ENCODE measurements around the gene SLC15A4.

SLC15A4 gene

DNA sequence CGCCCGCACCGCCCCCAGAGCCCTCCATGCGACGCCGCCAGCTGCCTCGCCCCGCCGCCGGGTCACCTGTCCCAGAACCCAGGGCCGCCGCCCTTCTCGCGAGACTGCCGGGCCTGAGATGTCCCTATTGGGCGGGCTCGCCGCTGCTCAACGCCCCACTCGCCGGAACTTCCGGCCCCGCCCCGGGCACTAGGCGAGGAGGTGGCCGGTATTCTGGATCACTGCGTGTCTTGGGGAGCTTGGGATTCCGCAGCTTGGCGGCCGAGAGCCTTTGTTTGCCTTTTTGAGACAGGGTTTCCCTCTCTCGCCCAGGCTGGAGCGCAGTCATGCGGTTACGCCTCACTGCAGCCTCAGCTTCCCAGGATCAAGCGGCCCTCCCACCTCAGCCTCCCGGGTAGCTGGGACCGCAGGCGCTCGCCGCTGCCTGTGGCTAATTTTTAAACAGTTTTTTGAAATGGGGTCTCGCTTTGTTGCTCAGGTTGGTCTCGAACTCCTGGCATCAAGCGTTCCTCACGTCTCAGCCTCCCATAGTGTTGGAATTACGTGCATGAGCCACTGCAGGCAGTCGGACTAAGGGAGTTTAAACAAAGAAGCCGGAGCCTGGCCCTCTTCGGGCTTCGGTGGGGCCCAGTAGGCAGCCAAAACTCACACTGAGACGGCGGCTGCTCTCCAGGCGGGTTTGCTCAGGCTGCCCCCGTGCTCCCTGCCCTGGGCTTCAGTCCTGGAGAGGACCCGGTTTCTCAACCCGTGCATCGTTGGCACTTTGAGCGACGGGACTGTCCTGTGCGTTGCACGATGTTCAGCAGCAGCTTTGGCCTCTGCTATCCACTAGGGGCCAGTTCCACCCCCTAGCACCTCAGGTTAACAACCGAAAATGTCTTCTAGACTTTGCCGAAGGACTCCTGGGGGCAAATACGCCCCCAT lies at the start of gene SLC15A4:
Gene SLC15A4 (minus strand): TSS at position 43 of the 924 bp plus-strand sequence. CDS start 15 bp downstream, at position 28.
- peak; percentile 97 for DNase-seq (ENCODE audit: low spot score)

DNA sequence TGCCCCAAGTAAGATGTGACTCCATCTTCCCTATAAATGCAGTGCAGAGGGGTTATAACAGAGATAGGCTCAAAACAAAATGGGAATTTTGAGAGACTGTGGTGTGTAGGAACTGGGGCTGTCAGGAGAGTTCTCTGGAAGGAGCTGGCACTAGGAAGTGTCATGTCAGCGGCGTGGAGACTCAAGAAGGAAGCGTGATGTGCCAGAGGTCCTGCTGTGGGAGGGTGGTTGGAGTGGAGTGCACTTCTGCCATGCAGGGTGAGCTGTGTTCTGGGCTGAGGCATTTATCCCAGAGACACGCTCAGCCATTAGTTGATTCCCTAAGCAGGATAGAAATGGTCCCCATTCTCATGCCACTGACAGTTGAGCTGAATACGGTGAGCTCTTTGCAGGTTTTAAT lies 48.5 kb upstream of the SLC15A4 start:
- TF ChIP-seq, protein P1, sequence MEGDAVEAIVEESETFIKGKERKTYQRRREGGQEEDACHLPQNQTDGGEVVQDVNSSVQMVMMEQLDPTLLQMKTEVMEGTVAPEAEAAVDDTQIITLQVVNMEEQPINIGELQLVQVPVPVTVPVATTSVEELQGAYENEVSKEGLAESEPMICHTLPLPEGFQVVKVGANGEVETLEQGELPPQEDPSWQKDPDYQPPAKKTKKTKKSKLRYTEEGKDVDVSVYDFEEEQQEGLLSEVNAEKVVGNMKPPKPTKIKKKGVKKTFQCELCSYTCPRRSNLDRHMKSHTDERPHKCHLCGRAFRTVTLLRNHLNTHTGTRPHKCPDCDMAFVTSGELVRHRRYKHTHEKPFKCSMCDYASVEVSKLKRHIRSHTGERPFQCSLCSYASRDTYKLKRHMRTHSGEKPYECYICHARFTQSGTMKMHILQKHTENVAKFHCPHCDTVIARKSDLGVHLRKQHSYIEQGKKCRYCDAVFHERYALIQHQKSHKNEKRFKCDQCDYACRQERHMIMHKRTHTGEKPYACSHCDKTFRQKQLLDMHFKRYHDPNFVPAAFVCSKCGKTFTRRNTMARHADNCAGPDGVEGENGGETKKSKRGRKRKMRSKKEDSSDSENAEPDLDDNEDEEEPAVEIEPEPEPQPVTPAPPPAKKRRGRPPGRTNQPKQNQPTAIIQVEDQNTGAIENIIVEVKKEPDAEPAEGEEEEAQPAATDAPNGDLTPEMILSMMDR (IDR thresholded peaks at IDR 0.05; ENCODE audit: borderline replicate concordance, control extremely low read depth, extremely low read depth, insufficient read depth, missing control alignments) = no peak
- DNase-seq (ENCODE audit: low spot score) = no peak
- in situ Hi-C loops (cut with MboI; ENCODE audit: low sequenced_read_pairs, unreplicated experiment) = no loop called here

More for the DNA sequence above, at the start of gene SLC15A4:
- TF ChIP-seq, protein P1 (IDR thresholded peaks at IDR 0.05; ENCODE audit: borderline replicate concordance, control extremely low read depth, extremely low read depth, insufficient read depth, missing control alignments) = peak; percentile 26
- in situ Hi-C loops (cut with MboI; ENCODE audit: low sequenced_read_pairs, unreplicated experiment) = no loop called here

DNA sequence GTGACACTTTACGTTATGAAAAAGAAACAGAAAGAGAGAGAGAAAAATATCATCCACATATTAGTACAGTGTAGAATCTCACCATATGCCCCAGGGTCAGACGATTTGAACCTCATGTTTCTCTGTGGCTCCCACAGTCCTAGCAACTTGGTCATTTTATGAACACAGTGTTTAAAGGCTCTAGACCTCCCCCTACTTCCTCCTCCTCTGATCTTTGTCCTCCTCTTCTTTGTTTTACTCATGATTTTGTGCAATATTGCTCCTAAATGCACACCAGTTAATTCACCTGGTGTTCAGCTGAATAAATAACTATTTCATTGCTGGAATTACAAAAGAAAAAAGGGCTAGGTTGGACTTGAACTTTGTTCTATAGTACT lies 47.7 kb upstream of the SLC15A4 start:
- DNase-seq (ENCODE audit: low spot score) = peak; percentile 47
- TF ChIP-seq, protein P1 (IDR thresholded peaks at IDR 0.05; ENCODE audit: borderline replicate concordance, control extremely low read depth, extremely low read depth, insufficient read depth, missing control alignments) = no peak
- in situ Hi-C loops (cut with MboI; ENCODE audit: low sequenced_read_pairs, unreplicated experiment) = no loop called here

DNA sequence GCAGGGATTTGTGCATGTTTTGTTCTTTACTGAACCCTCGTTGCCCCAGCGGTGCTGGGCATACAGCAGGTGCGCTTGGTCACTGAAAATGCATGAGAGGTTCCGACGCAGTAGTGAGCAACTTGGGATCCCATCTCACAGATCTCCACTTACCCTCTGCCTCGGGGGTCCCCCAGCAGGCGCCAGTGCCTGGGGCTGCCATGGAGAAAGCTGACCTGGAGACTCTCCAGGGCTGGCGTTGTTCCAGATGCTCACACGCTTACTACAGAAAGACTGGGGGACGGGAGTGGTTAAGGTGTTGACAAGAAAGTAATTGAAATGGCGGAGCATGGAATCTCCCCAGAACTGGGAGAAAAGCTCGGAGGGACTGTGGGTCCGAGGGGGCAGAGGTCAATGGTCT lies 43.7 kb upstream of the SLC15A4 start:
- in situ Hi-C loops (cut with MboI; ENCODE audit: low sequenced_read_pairs, unreplicated experiment) = no loop called here
- TF ChIP-seq, protein P1 (IDR thresholded peaks at IDR 0.05; ENCODE audit: borderline replicate concordance, control extremely low read depth, extremely low read depth, insufficient read depth, missing control alignments) = no peak
- no peak for DNase-seq (ENCODE audit: low spot score)

DNA sequence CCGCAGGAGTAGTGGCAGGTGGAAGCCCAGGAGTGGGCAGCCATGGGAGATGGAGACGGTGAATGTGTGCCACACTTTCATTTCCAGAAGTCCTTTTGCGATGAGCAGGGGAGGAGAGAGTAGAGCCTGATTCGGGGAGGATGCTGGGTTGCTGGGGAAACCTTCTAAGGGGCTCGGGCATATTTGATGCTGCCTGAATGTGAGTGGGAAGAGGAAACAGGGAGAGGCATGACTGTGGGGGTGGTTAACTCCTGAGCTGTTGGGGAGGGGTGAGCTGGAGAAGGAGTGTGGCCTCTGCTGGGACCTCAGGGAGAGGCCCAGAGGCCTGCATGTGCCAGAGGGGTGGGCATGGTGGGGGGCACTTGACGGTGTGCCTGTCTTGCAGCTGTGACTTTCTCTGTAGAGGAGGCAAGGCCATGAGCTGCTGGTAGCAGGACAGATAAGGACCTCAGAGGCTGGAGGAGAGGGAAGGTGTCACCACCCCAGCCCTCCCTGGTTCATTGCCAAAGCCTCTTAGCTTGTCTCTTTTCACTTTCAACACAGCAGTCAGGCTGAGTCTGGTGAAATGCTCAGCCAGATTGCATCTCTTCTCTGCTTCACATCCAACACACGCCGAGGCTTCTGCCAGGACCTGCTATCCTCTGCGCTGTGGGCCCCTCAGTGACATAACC lies 40.9 kb upstream of the SLC15A4 start:
- in situ Hi-C loops (cut with MboI; ENCODE audit: low sequenced_read_pairs, unreplicated experiment) = no loop called here
- peak; percentile 44 for DNase-seq (ENCODE audit: low spot score)
- TF ChIP-seq, protein P1 (IDR thresholded peaks at IDR 0.05; ENCODE audit: borderline replicate concordance, control extremely low read depth, extremely low read depth, insufficient read depth, missing control alignments) = no peak

DNA sequence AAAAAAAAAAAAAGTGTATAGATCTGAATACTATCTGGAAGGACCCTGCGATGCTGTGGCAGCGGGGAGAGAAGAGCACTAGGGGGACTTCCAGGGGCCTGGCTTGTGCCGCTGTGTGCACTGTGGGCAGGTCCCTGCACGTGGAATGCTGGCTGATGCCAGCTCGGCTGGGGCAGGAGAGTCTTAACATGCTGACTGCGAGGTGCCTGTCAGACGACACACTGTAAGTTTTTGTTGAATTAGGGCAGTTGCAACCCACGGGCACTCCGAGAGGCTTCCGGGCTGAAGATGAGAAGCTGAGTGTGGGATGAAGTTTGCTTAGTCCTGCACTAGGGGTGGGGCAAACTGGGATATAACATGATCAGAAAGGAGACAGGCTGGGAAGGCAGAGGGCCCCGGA lies 40.2 kb upstream of the SLC15A4 start:
- in situ Hi-C loops (cut with MboI; ENCODE audit: low sequenced_read_pairs, unreplicated experiment) = no loop called here
- DNase-seq (ENCODE audit: low spot score) = no peak
- TF ChIP-seq, protein P1 (IDR thresholded peaks at IDR 0.05; ENCODE audit: borderline replicate concordance, control extremely low read depth, extremely low read depth, insufficient read depth, missing control alignments) = no peak

Measured in GM13976 (cell line).